ENCODE data around the gene DAD1.
"Not testable (repeated sequence)": the region's sequence is repeated elsewhere in the genome, so short reads cannot be mapped to it uniquely, and the experiment has no call there.

DAD1 gene

DNA sequence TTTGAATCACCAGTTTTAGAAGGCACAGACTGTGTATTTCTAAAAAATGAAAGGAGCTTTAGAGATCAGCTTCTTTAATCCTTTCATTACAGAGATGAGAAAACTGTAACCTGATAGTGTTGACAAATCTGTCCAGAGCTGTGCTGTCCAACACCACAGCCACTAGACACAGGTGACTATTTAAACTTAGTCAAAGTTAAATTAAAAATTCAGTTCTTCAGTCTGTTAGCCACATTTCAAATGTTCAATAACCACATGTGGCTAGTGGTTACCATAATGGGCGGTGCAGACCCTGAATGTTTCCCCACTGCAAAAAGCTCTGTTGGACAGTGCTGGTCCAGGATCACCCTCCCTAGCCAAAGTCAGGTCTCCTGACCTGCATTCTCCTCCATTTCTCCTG, 21.6 kb downstream of the DAD1 start:
- no peak for TF ChIP-seq GATA1 (IDR thresholded peaks at IDR 0.05; ENCODE audit: low read depth, low read length)
- TF ChIP-seq POLR2A (IDR thresholded peaks at IDR 0.05; ENCODE audit: low read length): no peak
- DNase-seq: no peak

DNA sequence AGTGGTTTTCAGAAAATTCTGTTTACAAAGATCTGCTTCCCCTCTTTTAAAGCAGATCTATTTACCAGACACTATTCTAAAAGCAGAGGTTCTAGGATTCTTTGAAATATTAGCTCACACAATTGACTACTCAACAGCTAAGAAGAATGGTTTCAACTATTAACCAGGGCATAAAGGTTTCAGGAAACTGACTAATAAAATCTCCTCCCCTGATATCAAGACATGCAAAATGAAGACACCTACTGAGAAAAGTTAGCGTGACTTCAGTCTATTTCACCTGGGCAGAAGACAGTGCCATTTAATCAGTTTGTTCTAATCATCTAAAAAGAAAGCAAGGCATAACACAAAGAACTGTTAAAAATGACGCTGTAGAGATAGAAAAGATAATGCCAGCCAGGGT, 22.2 kb downstream of the DAD1 start:
- DNase-seq: no peak
- TF ChIP-seq POLR2A (IDR thresholded peaks at IDR 0.05; ENCODE audit: low read length) (no peak), GATA1 (IDR thresholded peaks at IDR 0.05; ENCODE audit: low read depth, low read length) (no peak)

DNA sequence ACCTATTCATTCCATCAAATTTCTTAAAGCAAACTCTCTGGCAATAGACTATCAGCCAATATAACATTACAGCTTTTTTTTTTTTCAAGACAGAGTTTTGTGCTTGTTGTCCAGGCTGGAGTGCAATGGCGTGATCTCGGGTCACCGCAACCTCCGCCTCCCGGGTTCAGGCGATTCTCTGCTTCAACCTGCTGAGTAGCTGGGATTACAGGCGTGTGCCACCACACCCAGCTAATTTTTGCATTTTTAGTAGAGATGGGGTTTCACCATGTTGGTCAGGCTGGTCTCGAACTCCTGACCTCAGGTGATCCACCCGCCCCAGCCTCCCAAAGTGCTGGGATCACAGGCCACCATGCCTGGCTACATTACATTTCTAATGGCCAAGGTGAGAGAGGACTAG, 22.8 kb downstream of the DAD1 start:
- DNase-seq: not testable (repeated sequence)

DNA sequence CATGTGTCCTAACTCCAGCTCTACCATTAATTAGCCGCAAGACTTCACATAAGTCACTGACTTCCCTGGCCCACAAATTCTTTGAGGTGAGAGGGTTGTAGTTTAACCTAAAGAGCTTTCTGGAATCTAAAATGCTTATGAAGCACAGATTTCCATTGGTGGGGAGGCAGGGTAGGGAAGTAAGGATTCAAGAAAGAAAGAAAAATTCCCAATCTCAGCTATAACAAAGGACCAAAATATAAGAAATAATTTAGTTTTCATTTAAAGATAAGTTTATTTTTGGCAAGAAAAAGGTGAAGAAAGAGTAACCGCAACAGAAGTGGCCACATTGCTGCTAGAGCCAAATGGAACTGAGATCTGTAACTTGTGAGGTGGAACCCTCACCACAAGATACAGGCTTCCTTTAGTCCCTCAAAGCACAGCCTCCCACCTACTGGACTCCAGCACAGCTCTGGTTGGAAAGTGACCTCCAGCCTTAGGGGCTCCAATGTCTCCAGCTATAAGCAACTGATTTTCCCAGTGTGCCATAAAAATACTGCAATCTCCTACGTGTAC, 23.6 kb downstream of the DAD1 start:
- DNase-seq: no peak
- TF ChIP-seq POLR2A (IDR thresholded peaks at IDR 0.05; ENCODE audit: low read length) (no peak), GATA1 (IDR thresholded peaks at IDR 0.05; ENCODE audit: low read depth, low read length) (no peak)

DNA sequence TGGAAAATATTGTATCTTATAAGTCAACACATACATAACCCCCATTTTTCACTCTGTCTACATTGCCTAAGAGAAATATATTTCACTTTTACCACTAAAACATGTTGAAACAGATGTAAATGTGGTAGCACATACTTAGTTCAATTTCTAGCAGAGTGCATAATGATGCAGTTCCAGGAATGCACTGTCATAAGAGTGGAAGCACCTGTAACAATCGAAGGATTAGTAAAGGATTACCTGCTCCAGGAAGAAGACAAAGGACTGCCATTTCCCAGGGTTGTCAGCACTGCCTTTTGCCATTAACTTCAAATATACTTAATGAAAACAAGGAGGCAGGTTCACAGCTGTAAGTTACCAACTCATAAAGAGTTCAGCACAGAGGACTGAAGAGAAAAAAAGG, 24.6 kb downstream of the DAD1 start:
- TF ChIP-seq POLR2A (IDR thresholded peaks at IDR 0.05; ENCODE audit: low read length): no peak
- no peak for TF ChIP-seq GATA1 (IDR thresholded peaks at IDR 0.05; ENCODE audit: low read depth, low read length)
- DNase-seq: no peak

DNA sequence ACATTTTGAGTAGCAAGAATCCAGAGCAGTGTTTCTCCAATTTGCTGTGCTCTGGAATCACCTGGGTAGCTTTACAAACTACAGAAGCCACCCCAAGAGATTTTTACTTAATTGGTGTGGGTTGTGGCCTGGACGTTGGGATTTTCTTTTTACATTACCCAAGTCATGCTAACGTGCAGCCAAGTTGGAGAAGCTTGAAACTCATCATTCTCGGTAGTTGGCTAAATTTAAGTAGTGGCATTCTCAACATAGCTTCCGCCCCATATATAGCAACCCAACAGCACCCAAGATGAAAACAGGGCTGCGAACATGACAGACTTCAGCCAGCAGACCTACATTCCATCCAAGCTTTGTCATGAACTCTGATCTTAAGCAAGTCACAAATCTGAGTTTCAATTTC, 25.0 kb downstream of the DAD1 start:
- no peak for TF ChIP-seq POLR2A (IDR thresholded peaks at IDR 0.05; ENCODE audit: low read length)
- no peak for TF ChIP-seq GATA1 (IDR thresholded peaks at IDR 0.05; ENCODE audit: low read depth, low read length)
- no peak for DNase-seq

DNA sequence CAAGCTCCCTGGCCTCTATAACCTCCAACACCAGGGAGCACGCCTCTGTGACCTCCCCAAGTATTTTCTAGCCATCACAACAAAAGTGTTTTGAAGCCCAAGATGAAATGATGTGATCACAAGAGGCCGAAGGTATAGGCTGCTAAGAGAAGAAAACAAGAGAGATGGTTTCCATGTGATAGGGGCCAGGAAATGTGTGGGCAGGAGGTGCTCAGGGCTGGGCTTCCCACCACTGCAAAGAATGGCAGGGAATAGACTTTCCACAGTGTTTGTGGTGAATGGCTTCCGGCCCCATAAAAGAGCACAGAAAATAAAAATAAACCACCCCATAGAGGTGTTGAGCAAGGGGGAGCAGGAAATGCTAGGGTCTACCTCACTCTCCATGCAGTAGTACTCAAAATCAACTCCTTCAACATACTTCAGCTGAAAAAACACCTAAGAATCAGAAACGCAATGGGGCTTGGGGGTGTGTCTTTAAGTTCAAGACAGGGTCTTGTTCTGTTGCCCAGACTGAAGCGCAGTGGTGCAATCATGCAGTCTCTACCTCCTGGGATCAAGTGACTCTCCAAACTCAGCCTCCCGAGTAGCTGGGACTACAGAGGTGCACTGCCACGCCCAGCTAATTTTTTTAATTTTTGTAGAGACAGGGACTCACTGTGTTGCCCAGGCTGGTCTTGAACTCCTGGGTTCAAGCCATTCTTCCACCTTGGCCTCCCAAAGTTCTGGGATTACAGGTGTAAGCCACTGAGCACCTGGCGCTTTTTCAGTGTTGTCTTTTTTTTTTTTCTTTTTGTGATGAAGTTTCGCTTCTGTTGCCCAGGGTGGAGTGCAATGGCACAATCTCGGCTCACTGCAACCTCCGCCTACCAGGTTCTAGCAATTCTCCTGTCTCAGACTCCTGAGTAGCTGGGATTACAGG, 27.1 kb downstream of the DAD1 start:
- DNase-seq: peak in 1 of 2 experiments; percentile 30
- no peak for TF ChIP-seq POLR2A (IDR thresholded peaks at IDR 0.05; ENCODE audit: low read length)
- TF ChIP-seq GATA1 (IDR thresholded peaks at IDR 0.05; ENCODE audit: low read depth, low read length): no peak

DNA sequence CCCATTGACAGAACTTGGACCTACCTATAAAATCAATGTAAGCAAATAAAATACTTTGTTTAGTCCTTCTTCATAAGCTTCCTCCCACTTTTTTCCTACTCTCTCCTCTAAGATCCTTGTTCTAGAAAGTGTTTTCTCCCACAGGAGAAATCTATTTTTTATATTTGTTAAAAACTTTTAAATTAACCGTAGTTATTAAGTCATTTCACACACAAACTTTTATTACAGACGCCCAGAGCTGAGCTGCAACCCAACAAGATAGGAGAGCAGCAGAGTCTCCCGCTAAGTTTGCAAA, 27.7 kb downstream of the DAD1 start:
- peak in 1 of 2 experiments; percentile 41 for DNase-seq
- TF ChIP-seq POLR2A (IDR thresholded peaks at IDR 0.05; ENCODE audit: low read length) (no peak), GATA1 (IDR thresholded peaks at IDR 0.05; ENCODE audit: low read depth, low read length) (no peak)

DNA sequence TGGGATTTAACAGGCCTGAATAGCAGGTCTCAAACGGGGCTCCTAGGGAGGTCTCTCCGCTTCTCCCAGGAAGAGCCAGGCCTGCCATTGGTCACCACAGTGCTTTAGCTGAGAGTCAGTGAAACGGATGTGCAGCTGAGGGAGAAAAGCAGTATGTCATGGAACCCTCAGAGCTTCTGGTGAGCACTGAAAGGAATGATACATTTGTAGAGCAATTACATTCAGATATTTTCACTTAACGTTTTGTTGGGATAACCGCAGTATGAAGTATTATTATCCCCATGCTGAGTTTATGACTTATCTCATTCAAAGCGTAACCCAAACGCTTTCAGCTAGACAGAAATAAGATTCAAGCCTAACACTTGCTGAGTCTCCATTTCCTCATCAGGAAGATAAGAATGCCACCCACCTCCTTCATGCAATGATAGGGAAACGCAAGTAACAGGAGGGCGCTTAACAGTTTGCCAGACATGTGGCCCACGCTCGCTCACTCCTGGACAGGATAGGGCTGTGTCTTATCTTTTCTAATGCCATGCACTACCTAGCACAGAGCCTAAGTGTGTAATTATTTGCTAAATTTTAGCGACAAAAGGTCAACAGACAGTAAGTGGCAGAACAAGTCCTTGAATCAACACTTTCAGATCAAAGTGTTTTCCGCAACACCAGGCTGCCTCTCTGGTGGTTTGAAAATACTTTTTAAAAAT, 28.2 kb downstream of the DAD1 start:
- DNase-seq: peak; percentile 84 to 86
- TF ChIP-seq POLR2A (IDR thresholded peaks at IDR 0.05; ENCODE audit: low read length) (peak; percentile 40), GATA1 (IDR thresholded peaks at IDR 0.05; ENCODE audit: low read depth, low read length) (no peak)

DNA sequence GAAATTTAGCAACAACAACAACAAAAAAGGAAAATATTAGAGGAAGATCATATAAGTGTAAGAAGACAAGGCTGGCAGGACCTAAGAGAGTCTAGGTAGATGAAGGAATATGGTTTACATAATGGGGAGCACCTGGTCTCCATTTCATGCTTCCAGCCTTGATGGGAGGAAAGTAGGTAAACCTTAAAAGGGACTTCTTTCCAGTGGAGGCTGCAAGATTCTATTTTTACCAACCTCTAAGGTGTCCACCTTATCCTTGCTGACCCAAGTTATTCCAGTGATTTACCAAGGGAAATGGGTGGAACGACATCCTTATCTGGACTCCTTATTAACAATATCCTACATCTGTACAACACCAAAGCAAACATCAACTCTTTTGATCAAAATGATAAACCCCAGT, 30.0 kb downstream of the DAD1 start:
- no peak for DNase-seq
- no peak for TF ChIP-seq POLR2A (IDR thresholded peaks at IDR 0.05; ENCODE audit: low read length)
- TF ChIP-seq GATA1 (IDR thresholded peaks at IDR 0.05; ENCODE audit: low read depth, low read length): no peak

DNA sequence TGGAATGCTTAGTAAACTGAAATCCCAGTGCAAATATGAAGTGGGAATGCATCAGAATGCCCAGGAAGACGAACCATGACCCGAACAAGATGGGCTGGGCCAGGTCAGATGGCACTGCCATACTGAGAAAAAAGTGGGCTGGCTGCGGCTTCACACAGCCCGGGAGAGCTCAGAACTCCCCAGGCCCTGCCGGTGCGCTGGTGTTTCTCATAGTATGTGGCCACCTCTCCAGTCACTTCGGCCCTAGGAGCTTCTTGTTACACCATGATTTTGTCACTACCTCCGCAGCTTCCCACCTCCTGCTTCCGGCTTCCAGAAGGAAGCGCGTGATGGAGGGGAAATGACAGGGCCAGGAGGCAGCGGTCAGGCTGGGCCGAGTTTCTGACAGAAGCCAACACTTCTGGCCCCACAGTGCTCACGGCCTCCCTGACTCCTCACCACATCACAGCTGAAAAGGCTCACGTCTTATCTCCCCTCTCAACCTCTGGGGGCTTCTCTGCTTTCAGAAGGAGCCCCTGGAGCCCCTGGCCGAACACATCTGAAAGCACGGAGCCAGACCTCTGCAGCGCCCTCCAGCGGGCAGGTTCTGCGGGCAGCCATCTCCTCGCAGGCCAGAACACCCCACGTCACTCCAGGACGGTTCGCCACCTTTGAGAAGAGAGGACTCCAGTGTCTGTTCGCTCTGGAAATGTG, 30.7 kb downstream of the DAD1 start:
- DNase-seq: peak; percentile 10 to 22
- TF ChIP-seq POLR2A (IDR thresholded peaks at IDR 0.05; ENCODE audit: low read length) (no peak), GATA1 (IDR thresholded peaks at IDR 0.05; ENCODE audit: low read depth, low read length) (no peak)

DNA sequence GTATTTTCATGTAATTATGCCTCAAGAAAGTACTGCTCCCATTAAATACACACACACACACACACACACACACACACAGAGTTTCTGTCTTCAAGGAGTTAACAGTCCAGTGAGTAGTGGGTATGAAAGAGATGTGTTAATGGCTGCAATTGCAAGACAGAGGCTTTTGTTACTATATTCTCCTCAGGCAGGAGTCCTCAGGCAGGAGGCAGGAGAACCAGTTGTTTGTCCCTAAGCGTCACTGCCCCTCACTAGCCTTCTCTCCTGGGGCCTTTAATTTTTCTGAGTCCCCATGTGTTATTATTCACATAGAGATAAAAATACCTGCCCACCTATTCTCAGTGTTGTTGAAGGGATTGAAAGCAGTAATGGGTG, 31.2 kb downstream of the DAD1 start:
- no peak for DNase-seq
- TF ChIP-seq POLR2A (IDR thresholded peaks at IDR 0.05; ENCODE audit: low read length) (no peak), GATA1 (IDR thresholded peaks at IDR 0.05; ENCODE audit: low read depth, low read length) (no peak)

DNA sequence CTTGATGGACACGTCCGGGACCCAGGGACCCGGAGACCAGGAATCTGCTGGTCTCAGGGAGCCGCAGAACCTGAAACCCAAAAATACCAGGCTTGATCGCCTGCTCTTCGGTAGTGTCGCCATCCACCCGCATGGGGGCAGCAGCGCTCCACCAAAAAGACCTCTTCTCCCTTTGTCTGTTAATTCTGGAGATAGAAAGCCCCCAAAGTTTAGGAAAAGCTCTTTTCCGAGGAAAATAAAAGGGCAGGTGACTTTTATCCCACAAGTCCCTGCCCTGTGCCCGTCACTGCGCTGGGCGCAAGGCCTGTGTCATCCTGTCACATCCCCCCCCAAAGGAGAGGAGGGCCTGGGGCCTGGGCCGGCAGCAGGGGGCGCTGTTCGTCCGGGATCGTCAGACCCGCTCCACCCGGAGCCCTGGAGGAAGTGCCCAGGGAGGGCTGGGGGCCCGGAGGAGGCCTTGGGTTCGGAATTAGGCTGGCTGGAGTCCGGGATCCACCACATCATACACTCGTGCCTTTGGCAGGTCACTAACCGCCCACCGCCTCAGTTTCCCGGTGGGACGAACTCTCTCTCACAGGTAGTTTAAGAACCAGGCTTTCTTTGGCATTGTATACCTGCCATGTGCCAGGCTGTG, 31.9 kb downstream of the DAD1 start:
- peak; percentile 85 to 92 for DNase-seq
- TF ChIP-seq POLR2A (IDR thresholded peaks at IDR 0.05; ENCODE audit: low read length) (no peak), GATA1 (IDR thresholded peaks at IDR 0.05; ENCODE audit: low read depth, low read length) (no peak)
